HG02870 (cell line): Measurements from ENCODE around the gene PREP.

Experiments used
- ATAC-seq: cut with Tn5 transposase; IDR thresholded peaks from one replicate; pipeline ENCODE4 v1.9.1; 2021; ENCODE audit warnings: mild to moderate bottlenecking, moderate library complexity; ENCODE audit not compliant: unreplicated experiment

Gene PREP

GRCh38 chr6:105310947-105311346 is 91.9 kb downstream of the PREP start:
- no peak for ATAC-seq

GRCh38 chr6:105310371-105310770 is 92.5 kb downstream of the PREP start:
- ATAC-seq = no peak

GRCh38 chr6:105308840-105309239 is 94.0 kb downstream of the PREP start:
- no peak for ATAC-seq

GRCh38 chr6:105305521-105305920 is 97.4 kb downstream of the PREP start:
- ATAC-seq = no peak

- no peak for ATAC-seq
Observed at GRCh38 chr6:105304825-105305224, 98.1 kb downstream of the PREP start.

GRCh38 chr6:105304366-105304765 is 98.5 kb downstream of the PREP start:
- ATAC-seq = no peak

- no peak for ATAC-seq
Observed at GRCh38 chr6:105302617-105303128, 100.2 kb downstream of the PREP start.

GRCh38 chr6:105301756-105302616 is 100.9 kb downstream of the PREP start:
- ATAC-seq = no peak

GRCh38 chr6:105301072-105301503 is 101.8 kb downstream of the PREP start:
- ATAC-seq = no peak

- ATAC-seq = no peak
Observed at GRCh38 chr6:105300090-105300489, 102.8 kb downstream of the PREP start.

- no peak for ATAC-seq
Observed at GRCh38 chr6:105294129-105294528, 108.8 kb downstream of the PREP start.

- no peak for ATAC-seq
Observed at GRCh38 chr6:105292689-105293339, 110.1 kb downstream of the PREP start.

GRCh38 chr6:105291525-105291924 is 111.4 kb downstream of the PREP start:
- ATAC-seq = no peak

- ATAC-seq = no peak
Observed at GRCh38 chr6:105282631-105283585, 120.0 kb downstream of the PREP start.

- no peak for ATAC-seq
Observed at GRCh38 chr6:105280033-105280432, 122.8 kb downstream of the PREP start.

GRCh38 chr6:105279463-105279862 is 123.4 kb downstream of the PREP start:
- no peak for ATAC-seq

GRCh38 chr6:105278813-105279212 is 124.1 kb downstream of the PREP start:
- ATAC-seq = no peak

GRCh38 chr6:105278035-105278434 is 124.8 kb downstream of the PREP start:
- no peak for ATAC-seq

GRCh38 chr6:105276374-105276773 is 126.5 kb downstream of the PREP start:
- ATAC-seq = no peak

GRCh38 chr6:105275542-105275941 is 127.3 kb downstream of the PREP start:
- ATAC-seq = no peak

GRCh38 chr6:105274678-105275077 is 128.2 kb downstream of the PREP start:
- ATAC-seq = no peak
